Urothelium cell line (cell line): ENCODE results near the gene EDN3.
A peak's percentile ranks its signal among the peaks of the same experiment; 100 is the strongest.
"Not testable (repeated sequence)": the region's sequence is repeated elsewhere in the genome, so short reads cannot be mapped to it uniquely, and the experiment has no call there.

Experiments
- DNase-seq: peaks from one replicate; pipeline ENCODE4 v3.0.0; 2011; ENCODE audit warnings: low spot score, mixed read lengths
- FAIRE-seq: peaks from 2 replicates; lab custom pipeline; 2011; peaks lifted over from hg19 to GRCh38; lab: Jason Lieb, UNC

EDN3 gene

GRCh38 chr20:59334651-59335300 lies 34.4 kb downstream of the EDN3 start:
- DNase-seq (no peak), FAIRE-seq (no peak)

GRCh38 chr20:59335377-59335776 lies 35.0 kb downstream of the EDN3 start:
- FAIRE-seq = no peak
- DNase-seq = no peak

GRCh38 chr20:59336540-59336939 lies 36.1 kb downstream of the EDN3 start:
- FAIRE-seq = no peak

GRCh38 chr20:59338444-59338843 lies 38.0 kb downstream of the EDN3 start:
- FAIRE-seq = peak; percentile 58
- DNase-seq = not testable (repeated sequence)

More at GRCh38 chr20:59336540-59336939, 36.1 kb downstream of the EDN3 start:
- DNase-seq = no peak

GRCh38 chr20:59340201-59340885 lies 39.9 kb downstream of the EDN3 start:
- FAIRE-seq = no peak
- no peak for DNase-seq

- peak; percentile 100 for FAIRE-seq
- DNase-seq = not testable (repeated sequence)
Measured at GRCh38 chr20:59341285-59342022, 41.0 kb downstream of the EDN3 start.

GRCh38 chr20:59342023-59342957 lies 41.9 kb downstream of the EDN3 start:
- FAIRE-seq (no peak), DNase-seq (no peak)

- DNase-seq (no peak), FAIRE-seq (no peak)
Measured at GRCh38 chr20:59346061-59346460, 45.6 kb downstream of the EDN3 start.

GRCh38 chr20:59349277-59349676 lies 48.9 kb downstream of the EDN3 start:
- DNase-seq (no peak), FAIRE-seq (peak; percentile 94)

GRCh38 chr20:59350330-59351156 lies 50.1 kb downstream of the EDN3 start:
- FAIRE-seq (no peak), DNase-seq (no peak)

- DNase-seq (peak; percentile 79), FAIRE-seq (peak; percentile 92)
Measured at GRCh38 chr20:59351157-59352040, 51.0 kb downstream of the EDN3 start.

GRCh38 chr20:59352541-59352940 lies 52.1 kb downstream of the EDN3 start:
- FAIRE-seq (no peak), DNase-seq (no peak)

GRCh38 chr20:59352990-59353389 lies 52.6 kb downstream of the EDN3 start:
- no peak for DNase-seq
- no peak for FAIRE-seq

GRCh38 chr20:59354460-59354859 lies 54.0 kb downstream of the EDN3 start:
- DNase-seq (no peak), FAIRE-seq (no peak)

- FAIRE-seq (no peak), DNase-seq (no peak)
Measured at GRCh38 chr20:59355242-59355641, 54.8 kb downstream of the EDN3 start.

- FAIRE-seq (no peak), DNase-seq (no peak)
Measured at GRCh38 chr20:59356662-59357165, 56.3 kb downstream of the EDN3 start.

- not testable (repeated sequence) for FAIRE-seq, DNase-seq
Measured at GRCh38 chr20:59358793-59359192, 58.4 kb downstream of the EDN3 start.

- DNase-seq (no peak), FAIRE-seq (no peak)
Measured at GRCh38 chr20:59359906-59360725, 59.7 kb downstream of the EDN3 start.
